Loucy (cell line): Measurements from ENCODE around the gene IRS1.

Experiments used
- CTCF ChIP-seq: fragments of 200-600 bp; sonication (generic); conservative IDR thresholded peaks from 2 replicates; pipeline ENCODE4 v1.5.1; 2014; ENCODE audit warnings: mild to moderate bottlenecking, antibody characterized with exemption, low read length
- EZH2phosphoT487 ChIP-seq: fragments of 200-600 bp; IDR thresholded peaks from 2 replicates; pipeline ENCODE4 v1.6.1; 2018; ENCODE audit warnings: antibody characterized with exemption, mild to moderate bottlenecking, moderate library complexity, borderline replicate concordance

GRCh38 chr2:226701052-226701451 lies 98.6 kb downstream of the IRS1 start:
- no peak for TF ChIP-seq CTCF
- TF ChIP-seq EZH2phosphoT487, result no peak
